ENCODE data around the gene LIN28B.

DNA sequence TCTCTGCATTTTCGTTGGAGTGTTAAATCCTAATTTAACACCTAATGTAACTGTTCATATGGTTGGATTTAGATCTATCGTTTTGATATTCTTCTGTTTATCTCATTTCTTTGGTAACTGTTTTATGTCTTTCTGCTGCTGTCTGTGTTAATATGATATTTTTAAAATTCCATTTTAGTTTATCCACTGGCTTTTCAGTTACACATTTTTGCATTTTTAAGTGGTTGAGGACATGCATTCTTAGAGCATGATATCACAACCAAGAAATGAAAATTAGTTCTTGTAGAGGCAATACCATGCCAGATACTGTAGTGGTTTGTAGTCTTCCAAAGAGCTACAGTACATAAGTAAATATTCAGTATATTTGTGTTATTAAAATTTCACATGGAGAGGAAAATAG lies 58.6 kb downstream of the LIN28B start:
- TF ChIP-seq, protein P1, sequence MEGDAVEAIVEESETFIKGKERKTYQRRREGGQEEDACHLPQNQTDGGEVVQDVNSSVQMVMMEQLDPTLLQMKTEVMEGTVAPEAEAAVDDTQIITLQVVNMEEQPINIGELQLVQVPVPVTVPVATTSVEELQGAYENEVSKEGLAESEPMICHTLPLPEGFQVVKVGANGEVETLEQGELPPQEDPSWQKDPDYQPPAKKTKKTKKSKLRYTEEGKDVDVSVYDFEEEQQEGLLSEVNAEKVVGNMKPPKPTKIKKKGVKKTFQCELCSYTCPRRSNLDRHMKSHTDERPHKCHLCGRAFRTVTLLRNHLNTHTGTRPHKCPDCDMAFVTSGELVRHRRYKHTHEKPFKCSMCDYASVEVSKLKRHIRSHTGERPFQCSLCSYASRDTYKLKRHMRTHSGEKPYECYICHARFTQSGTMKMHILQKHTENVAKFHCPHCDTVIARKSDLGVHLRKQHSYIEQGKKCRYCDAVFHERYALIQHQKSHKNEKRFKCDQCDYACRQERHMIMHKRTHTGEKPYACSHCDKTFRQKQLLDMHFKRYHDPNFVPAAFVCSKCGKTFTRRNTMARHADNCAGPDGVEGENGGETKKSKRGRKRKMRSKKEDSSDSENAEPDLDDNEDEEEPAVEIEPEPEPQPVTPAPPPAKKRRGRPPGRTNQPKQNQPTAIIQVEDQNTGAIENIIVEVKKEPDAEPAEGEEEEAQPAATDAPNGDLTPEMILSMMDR (IDR thresholded peaks at IDR 0.05 in 2 of 3, conservative IDR thresholded peaks at IDR 0.05 in 1 of 3; ENCODE audit: borderline replicate concordance in 1 of 3, insufficient read depth in 1 of 3, low read depth in 2 of 3, low read length in 2 of 3) = no peak
- TF ChIP-seq POLR2AphosphoS5 (IDR thresholded peaks at IDR 0.05; ENCODE audit: low read depth, low read length) = no peak

All from HCT116 (cell line).